ENCODE measurements around the gene QRSL1.

The QRSL1 gene

GRCh38 chr6:106671651-106672050, 42.3 kb downstream of the QRSL1 start:
- no peak for TF ChIP-seq REST (IDR thresholded peaks at IDR 0.05; ENCODE audit: insufficient read depth in 1 of 2, low read depth in 2 of 2, low read length in 2 of 2)
- TF ChIP-seq SIN3A (IDR thresholded peaks at IDR 0.05; ENCODE audit: borderline replicate concordance, insufficient read depth, low read length) = no peak
- no peak for TF ChIP-seq TAF1 (IDR thresholded peaks at IDR 0.05; ENCODE audit: borderline replicate concordance, insufficient read depth, low read length)
- TF ChIP-seq POLR2AphosphoS5 (IDR thresholded peaks at IDR 0.05; ENCODE audit: low read depth, low read length) = no peak
- TF ChIP-seq FOXP2 (optimal IDR thresholded peaks at IDR 0.05; ENCODE audit: borderline replicate concordance, extremely low read depth, extremely low read length, insufficient read depth) = no peak

- TF ChIP-seq TAF1 (IDR thresholded peaks at IDR 0.05; ENCODE audit: borderline replicate concordance, insufficient read depth, low read length) (no peak), SIN3A (IDR thresholded peaks at IDR 0.05; ENCODE audit: borderline replicate concordance, insufficient read depth, low read length) (no peak), FOXP2 (optimal IDR thresholded peaks at IDR 0.05; ENCODE audit: borderline replicate concordance, extremely low read depth, extremely low read length, insufficient read depth) (no peak), POLR2AphosphoS5 (IDR thresholded peaks at IDR 0.05; ENCODE audit: low read depth, low read length) (no peak), REST (IDR thresholded peaks at IDR 0.05; ENCODE audit: insufficient read depth in 1 of 2, low read depth in 2 of 2, low read length in 2 of 2) (no peak)
Observed at GRCh38 chr6:106674541-106675229, 45.3 kb downstream of the QRSL1 start.

- no peak for TF ChIP-seq POLR2AphosphoS5 (IDR thresholded peaks at IDR 0.05; ENCODE audit: low read depth, low read length)
- no peak for TF ChIP-seq SIN3A (IDR thresholded peaks at IDR 0.05; ENCODE audit: borderline replicate concordance, insufficient read depth, low read length)
- no peak for TF ChIP-seq TAF1 (IDR thresholded peaks at IDR 0.05; ENCODE audit: borderline replicate concordance, insufficient read depth, low read length)
- TF ChIP-seq FOXP2 (optimal IDR thresholded peaks at IDR 0.05; ENCODE audit: borderline replicate concordance, extremely low read depth, extremely low read length, insufficient read depth) = no peak
- TF ChIP-seq REST (IDR thresholded peaks at IDR 0.05; ENCODE audit: insufficient read depth in 1 of 2, low read depth in 2 of 2, low read length in 2 of 2) = no peak
Observed at GRCh38 chr6:106677282-106677681, 47.9 kb downstream of the QRSL1 start.

GRCh38 chr6:106684011-106684410, 54.6 kb downstream of the QRSL1 start:
- TF ChIP-seq TAF1 (IDR thresholded peaks at IDR 0.05; ENCODE audit: borderline replicate concordance, insufficient read depth, low read length) = no peak

GRCh38 chr6:106685833-106686232, 56.5 kb downstream of the QRSL1 start:
- TF ChIP-seq SIN3A (IDR thresholded peaks at IDR 0.05; ENCODE audit: borderline replicate concordance, insufficient read depth, low read length) = no peak
- TF ChIP-seq REST (IDR thresholded peaks at IDR 0.05; ENCODE audit: insufficient read depth in 1 of 2, low read depth in 2 of 2, low read length in 2 of 2) = no peak
- TF ChIP-seq POLR2AphosphoS5 (IDR thresholded peaks at IDR 0.05; ENCODE audit: low read depth, low read length) = no peak
- TF ChIP-seq FOXP2 (optimal IDR thresholded peaks at IDR 0.05; ENCODE audit: borderline replicate concordance, extremely low read depth, extremely low read length, insufficient read depth) = no peak
- no peak for TF ChIP-seq TAF1 (IDR thresholded peaks at IDR 0.05; ENCODE audit: borderline replicate concordance, insufficient read depth, low read length)
